ENCODE results near the gene TMEM38A.

The TMEM38A gene

GRCh38 chr19:16737911-16738310 is 77.0 kb downstream of the TMEM38A start:
- Histone ChIP-seq H3K36me3 (replicated peaks; ENCODE audit: insufficient read depth, low read length) (no peaks in the 10 kb centered on the region), H3K9ac (ENCODE audit: low read length) (no peak overlapping the region), H3K4me3 (ENCODE audit: low read length) (no peak overlapping the region), H3K9me3 (replicated peaks; ENCODE audit: insufficient read depth, low read length) (no peaks in the 10 kb centered on the region), H3F3A (ENCODE audit: insufficient read depth, low read length) (no peaks in the 10 kb centered on the region), H3K27ac (ENCODE audit: low read length) (no peak overlapping the region), H4K20me1 (ENCODE audit: insufficient read depth, low read length) (no peaks in the 10 kb centered on the region), H3K4me2 (ENCODE audit: low read depth, low read length) (no peak overlapping the region), H2AFZ (ENCODE audit: low read length) (no peak overlapping the region), H3K9me2 (replicated peaks; ENCODE audit: insufficient read depth, low read length) (no peaks in the 10 kb centered on the region), H3K79me2 (ENCODE audit: low read length) (no peaks in the 10 kb centered on the region), H3K27me3 (replicated peaks; ENCODE audit: insufficient read depth, low read length) (peaks cover 28% of the 10 kb centered on the region), H3K4me1 (ENCODE audit: low read length) (no peaks in the 10 kb centered on the region)
- no peak for DNase-seq
- no peak for TF ChIP-seq EZH2 (optimal IDR thresholded peaks at IDR 0.05; ENCODE audit: low read depth, low read length)

GRCh38 chr19:16739546-16739945 is 78.6 kb downstream of the TMEM38A start:
- Histone ChIP-seq H3K9me3 (replicated peaks; ENCODE audit: insufficient read depth, low read length) (no peaks in the 10 kb centered on the region), H3K4me3 (ENCODE audit: low read length) (no peak overlapping the region), H3K27ac (ENCODE audit: low read length) (no peak overlapping the region), H4K20me1 (ENCODE audit: insufficient read depth, low read length) (no peaks in the 10 kb centered on the region), H3K79me2 (ENCODE audit: low read length) (no peaks in the 10 kb centered on the region), H3K36me3 (replicated peaks; ENCODE audit: insufficient read depth, low read length) (no peaks in the 10 kb centered on the region), H3F3A (ENCODE audit: insufficient read depth, low read length) (no peaks in the 10 kb centered on the region), H3K9ac (ENCODE audit: low read length) (no peak overlapping the region), H2AFZ (ENCODE audit: low read length) (no peak overlapping the region), H3K27me3 (replicated peaks; ENCODE audit: insufficient read depth, low read length) (peaks cover 20% of the 10 kb centered on the region), H3K9me2 (replicated peaks; ENCODE audit: insufficient read depth, low read length) (no peaks in the 10 kb centered on the region), H3K4me1 (ENCODE audit: low read length) (no peaks in the 10 kb centered on the region), H3K4me2 (ENCODE audit: low read depth, low read length) (no peak overlapping the region)
- no peak for DNase-seq
- TF ChIP-seq EZH2 (optimal IDR thresholded peaks at IDR 0.05; ENCODE audit: low read depth, low read length) (no peak), CTCF (IDR thresholded peaks at IDR 0.05; ENCODE audit: low read length) (no peak), EZH2phosphoT487 (IDR thresholded peaks at IDR 0.05; ENCODE audit: low read length) (no peak)
